D341Med (cell line): ENCODE measurements around the gene GRIK3.

ENCODE experiments used
- DNase-seq: peaks from one replicate; pipeline ENCODE4 v3.0.0; 2012; ENCODE audit warnings: low spot score

Gene GRIK3

DNA sequence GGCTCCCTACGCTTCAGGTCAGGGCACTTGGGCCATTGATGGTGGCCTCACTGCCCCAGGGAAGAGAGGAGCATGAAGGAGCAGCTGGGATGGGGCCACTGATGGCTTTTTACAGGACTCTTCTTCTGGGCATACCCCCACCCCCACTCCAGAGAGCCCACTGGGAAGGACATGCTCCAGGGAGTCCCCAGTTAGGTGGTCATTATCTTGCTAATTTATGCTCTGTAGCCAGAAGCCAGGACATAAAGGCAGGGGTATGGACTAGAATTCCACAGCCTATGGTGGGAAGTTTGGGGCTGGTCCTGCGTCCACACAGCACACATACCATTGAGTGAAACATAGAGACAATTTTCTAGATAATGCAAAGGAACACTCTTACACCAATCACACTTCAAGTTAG lies 8.8 kb upstream of the GRIK3 start:
- no peak for DNase-seq

- DNase-seq, result no peak
These were observed 8.2 kb upstream of the GRIK3 start for GRCh38 chr1:37042506-37042905.

DNA sequence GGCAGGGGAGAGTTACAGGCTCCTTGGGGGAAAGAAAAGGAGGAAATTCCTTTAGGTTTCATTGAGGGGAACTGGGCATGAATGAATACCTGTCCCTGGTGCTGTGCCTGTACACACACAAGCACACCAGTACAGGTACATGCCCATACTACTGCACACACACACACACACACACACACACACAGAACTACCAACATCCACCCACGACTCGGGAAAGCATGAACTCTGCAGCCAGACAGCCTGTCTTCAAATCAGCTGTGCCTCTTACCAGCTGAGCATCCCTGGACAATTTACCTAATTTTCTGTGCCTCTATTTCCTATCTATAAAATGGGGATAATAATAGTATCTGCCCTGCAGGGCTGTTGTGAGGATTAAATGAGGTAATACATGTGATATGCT lies 7.2 kb upstream of the GRIK3 start:
- no peak for DNase-seq

DNA sequence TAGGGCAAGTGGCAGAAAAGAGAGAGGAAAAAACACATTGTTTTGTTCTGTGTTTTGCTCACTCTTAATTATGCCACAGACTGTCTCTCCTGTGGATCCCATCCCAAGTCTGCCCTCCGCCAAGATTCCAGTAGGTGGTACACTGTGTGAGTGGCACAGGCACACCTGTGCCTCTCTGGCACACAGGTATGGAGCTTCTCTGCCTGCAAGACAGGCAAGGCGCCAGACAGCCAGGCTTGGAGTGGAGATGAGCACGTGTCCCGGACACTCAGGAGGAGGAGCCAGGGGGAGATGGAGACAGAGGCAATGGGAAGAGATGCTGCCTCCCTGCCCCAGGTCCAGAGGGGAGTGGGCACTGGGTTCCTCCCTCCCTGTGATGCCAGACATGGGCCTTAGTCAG lies 6.5 kb upstream of the GRIK3 start:
- DNase-seq, result no peak

- DNase-seq, result no peak
These were observed 5.9 kb upstream of the GRIK3 start for GRCh38 chr1:37040261-37040660.

GRCh38 chr1:37038227-37039093 lies 4.1 kb upstream of the GRIK3 start:
- peak; percentile 72 for DNase-seq

DNA sequence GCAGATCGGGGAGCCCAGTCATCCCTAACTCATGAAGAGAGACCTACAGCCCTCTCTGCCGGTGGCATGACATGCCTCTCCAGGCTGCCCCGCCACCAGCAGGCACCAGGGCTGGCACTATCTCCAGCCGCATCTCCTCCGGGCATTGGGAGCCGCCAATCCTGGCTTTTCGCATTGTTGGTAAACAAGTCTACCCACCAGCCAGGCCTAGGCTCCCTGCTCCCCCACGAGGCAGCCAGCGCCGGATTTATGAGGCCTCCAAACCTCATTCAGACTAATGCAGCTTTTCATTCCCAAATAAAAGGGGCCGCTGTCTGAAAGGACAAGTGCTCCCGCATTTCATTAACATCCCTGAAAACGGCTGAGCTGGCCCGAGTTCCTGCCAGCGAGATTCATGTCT lies 3.4 kb upstream of the GRIK3 start:
- DNase-seq, result no peak

DNA sequence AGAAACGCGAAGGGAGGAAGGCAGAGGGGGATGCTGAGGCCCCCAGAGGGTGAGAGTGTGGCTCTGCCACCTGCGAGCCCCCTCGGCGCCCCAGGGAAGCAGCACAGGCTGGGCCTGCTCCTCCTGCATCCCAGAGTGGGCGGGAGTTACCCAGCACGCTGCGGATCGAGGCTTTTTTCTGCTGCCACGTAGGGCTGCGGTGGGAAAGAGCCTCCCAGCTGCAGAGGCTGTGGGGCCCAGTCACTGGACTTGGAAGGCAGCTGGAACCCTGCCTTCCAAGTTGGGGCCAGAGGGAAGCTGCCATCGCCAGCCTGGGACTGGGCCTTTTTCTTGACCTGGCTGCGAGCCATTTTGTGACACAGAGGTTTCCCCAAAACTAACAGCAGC lies 2.3 kb upstream of the GRIK3 start:
- DNase-seq, result no peak

DNA sequence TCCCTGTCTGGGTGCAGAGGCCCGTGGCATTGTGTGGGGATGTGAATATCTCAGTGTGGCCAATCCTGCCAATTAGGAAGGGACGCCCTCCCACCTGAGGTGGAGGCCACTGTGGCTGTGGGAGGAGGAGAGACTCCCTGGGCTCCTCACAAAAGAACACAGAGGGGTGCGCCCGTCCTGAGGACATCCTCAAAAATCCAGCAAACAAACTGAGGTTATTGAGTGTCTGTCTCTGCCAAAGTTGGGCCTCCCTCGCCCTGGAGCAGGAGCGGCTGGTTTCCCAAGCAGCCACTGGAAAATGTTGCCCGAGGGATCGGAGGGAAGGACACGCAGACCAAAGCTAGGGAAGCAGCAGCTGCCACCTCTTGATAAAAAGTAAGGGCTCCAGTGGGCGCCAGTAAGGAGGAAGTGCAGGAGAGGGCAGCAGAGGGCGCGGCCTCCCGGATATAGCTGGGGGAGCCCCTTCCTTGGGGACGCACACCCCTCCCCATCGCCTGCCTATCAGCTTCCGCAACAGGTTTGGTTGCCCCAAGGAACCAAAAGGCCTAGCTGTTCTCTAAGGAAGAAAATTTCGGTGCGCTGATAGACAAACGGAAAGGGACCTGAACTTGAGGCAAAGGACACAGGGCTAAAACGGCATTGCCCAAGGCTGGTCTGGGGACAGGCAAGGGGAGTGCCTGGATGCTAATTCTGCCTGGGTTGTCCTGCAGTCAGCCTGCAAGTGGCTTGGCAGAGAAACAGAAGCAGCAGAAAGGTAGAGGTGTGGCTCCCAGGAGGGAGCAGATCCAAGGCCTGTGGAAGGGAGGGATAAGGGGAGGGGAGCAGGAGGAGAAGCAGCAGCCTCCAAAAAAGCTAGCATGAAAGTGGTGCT lies 1.7 kb upstream of the GRIK3 start:
- DNase-seq, result no peak

DNA sequence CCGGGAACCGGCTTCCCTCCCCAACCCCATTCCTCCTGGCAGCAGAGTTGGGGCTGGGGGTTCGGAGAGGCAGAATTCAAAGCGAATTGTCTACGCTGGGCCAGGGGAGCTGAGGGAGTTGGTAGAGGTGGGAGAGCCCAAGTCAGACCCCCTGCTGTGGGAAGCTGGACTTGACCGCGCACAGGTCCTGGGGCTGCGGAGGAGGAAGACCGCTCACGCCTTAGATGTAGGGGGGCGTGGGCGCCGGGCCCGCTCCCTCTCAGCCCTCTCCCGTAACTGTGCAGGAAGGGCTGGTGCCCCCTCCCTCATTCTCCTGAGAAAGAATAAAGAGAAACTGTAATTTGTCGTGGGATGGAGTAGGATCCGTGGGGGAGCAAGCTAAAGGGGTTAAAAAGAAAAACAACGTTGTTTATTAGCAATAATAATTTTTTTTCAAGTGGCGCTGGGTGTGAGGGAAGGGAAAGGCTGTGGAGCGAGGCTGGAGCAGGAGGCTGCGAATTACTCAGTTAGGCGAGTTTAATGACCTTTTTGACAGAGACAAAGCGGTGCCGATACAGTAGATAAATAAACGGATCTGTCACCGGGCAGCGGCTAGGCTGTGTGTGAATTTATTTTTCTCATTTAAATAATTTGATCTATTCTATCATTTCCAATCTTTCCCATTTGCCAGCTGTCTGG lies 838 bp upstream of the GRIK3 start:
- DNase-seq, result no peak

- peak; percentile 46 for DNase-seq
These were observed 787 bp downstream of the GRIK3 start for GRCh38 chr1:37033355-37034101.

DNA sequence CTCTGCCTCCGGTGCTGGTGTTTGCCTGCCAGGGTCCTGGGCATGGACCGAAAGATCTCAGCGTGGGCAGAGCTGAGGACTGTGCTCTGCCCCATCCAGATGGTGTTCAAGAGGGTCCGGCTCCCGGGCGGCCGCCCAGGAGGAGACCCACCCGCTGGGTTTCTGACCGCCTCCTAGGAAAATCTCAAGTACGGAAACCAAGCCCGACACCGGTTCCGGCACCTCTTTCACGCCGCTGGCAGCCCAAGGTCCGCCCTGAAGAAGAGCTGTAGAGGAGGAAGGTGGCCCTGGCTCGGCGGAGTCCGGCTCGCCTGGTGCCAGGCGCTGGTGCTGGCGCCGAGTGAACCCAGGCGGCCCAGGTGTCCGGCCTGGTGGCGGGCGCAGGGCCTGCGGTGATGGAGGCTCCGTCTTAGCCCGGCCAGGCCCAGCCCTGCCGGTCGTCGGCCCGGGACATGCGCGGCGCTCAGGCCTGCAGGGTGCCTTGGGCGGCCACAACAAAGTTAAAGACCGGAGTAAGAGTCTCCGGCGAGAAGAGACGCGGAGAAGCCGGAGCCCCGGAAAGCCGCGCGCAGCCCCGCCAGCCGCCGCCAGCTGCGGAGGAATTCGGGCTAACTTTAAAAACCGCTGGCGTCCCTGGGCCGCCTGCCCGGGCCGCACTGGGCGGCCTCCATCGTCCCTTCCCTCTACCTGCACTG lies 1.5 kb downstream of the GRIK3 start:
- peak; percentile 49 for DNase-seq

GRCh38 chr1:37031871-37032270 lies 2.4 kb downstream of the GRIK3 start:
- DNase-seq, result peak; percentile 58

DNA sequence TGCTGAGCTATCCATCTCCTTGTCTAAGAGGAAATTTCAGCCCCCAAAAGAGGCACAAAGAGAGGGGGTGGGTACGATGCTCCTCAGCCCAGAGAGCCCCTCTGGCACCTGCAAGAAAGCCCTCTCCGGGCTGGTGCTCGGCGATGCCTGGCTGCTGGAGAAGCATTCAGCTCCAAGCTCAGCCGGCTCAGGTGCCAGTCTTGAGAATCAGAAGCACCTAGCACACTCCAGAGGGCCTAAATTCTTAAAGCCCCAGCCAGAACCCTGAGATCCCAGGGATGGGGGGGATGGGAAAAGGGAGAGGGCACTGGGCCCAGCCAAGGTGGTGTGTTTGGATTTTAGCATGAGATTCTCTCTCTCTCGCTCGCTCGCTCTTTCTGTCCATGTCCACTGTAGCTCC lies 2.9 kb downstream of the GRIK3 start:
- no peak for DNase-seq

DNA sequence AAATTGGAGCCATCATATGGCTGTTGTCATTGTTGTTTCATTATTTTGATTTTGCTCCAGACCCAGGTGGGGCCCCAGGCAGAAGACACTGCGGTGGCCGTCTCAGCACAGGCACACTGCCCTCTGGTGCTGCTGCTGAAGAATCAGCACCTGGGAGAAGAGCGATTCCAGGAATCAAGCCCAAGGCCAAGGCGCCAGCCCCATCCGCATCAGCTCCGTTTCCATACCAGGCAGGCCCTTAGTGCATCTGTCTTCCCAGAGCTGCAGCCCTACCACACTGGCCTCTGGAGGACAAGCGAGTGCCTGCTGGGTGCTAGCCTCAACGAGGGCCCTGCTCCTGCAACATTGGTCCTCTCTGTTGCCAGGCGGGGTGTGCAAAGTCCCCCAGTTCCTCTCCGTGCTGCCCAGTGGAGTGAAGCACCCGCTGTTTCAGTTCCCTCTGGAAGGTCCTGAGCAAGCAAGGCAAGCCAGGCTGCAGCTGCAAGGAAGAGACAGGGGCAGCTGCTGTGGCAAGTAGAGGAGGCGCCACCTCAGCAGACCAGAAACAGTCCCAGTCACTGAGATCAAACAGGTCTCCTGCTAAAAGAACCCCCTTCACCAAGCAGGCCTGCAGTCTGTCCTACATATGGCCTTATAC lies 5.2 kb downstream of the GRIK3 start:
- peak; percentile 50 for DNase-seq

- no peak for DNase-seq
These were observed 12.8 kb downstream of the GRIK3 start for GRCh38 chr1:37021502-37021901.

DNA sequence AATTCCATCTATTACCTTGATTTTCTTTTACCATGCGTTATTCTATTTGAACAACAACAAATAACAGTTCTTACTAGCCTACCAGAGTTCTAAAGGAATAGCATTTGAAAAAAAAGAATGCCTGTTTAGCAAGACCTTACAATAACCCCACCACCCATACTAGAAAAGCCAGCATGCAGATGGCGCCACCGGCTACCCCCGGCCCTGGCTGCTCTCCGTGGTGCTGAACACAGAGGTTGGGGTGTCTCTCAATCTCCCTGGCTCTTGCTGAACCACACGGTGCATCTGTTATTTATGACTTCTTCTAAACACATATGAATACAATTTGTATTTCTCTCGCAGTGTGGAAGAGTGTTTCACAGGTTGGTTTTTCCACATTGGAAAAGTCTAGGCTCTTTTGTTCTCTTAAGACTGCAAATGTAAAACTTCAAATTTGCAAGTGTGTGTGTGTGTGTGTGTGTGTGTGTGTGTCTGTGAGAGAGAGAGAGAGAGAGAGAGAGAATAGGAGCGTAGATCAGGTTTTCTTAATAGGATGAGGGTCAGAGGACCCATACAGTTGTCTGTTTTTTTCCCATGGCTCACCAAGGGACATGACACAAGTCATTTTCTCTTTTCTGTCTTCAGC lies 13.6 kb downstream of the GRIK3 start:
- no peak for DNase-seq

DNA sequence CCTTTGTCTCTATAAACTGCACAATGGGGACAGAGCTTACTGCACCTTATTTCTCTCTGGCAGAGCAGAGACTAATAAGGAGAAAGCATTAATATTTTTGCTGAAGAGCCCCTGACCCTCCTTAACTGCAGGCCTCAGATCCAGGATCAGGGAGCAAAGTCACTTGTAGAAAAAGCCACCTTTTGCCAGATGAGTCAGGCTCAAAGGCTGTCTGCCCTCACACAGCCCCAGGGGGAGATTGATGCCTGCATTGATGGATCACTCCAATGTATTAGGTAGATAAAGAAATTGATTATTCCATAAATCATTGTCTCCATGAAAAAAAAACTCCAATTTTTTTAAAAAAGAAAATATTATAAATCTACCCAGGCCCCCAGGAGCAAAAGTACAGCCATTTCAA lies 15.8 kb downstream of the GRIK3 start:
- DNase-seq, result no peak

- no peak for DNase-seq
These were observed 16.6 kb downstream of the GRIK3 start for GRCh38 chr1:37017720-37018119.

DNA sequence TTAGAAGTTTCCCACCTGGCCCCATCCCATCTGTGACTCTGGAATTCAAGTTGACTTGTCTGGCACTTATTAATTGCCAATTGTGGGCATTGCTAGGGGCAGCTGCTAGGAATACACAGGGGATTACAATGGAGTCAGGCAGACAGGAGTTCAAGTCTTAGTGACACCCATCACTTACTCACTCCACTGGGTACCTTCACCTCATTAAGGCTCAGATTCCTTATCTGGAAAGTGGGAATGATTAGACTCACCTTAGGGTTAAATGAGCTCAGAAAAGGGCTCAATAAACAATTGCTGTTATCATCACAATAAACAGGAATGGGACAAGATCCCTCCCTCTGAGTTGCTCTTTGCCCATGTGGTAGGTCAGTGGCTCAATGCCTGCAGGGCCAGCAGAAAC lies 18.2 kb downstream of the GRIK3 start:
- DNase-seq, result no peak
